A549 (cell line): ENCODE data around the gene S100A7A. TPM values are rescaled to one million over a fixed set of nuclear protein-coding genes. Genes with fewer than 3 reads are reported as not detected.

Experiments used
- ATAC-seq, 2 experiments: fragments of 200-7000 bp in 1 of 2; fragments of >200 bp in 1 of 2; cut with Nextera tagmentation in 1 of 2; cut with Tn5 transposase in 1 of 2; 3 replicates each; pipeline versions ENCODE4 v1.8.0 to v1.9.1; 2018 to 2020; ENCODE audit warnings: mild to moderate bottlenecking in 1 of 2, moderate library complexity in 1 of 2
- CTCF ChIA-PET: fragments of 300-600 bp; sonication (Branson Sonifier 250); formaldehyde crosslinking; extraction: SDS; loops from one replicate; lab custom pipeline; 2021; ENCODE audit warnings: antibody characterized with exemption, inconsistent platforms; lab: Yijun Ruan, JAX
- POLR2A ChIA-PET: fragments of 350-600 bp; formaldehyde crosslinking; extraction: SDS; loops from one replicate; lab custom pipeline; 2021; ENCODE audit warnings: antibody characterized with exemption, inconsistent platforms; lab: Yijun Ruan, JAX
- DNase-seq, 2 experiments: peaks; one replicate each; pipeline versions ENCODE4 v3.0.0 to v3.0.0-alpha.2; 2011 to 2016; ENCODE audit warnings: low read depth in 1 of 2, low spot score in 1 of 2
- FAIRE-seq: peaks from 2 replicates; lab custom pipeline; 2011; peaks lifted over from hg19 to GRCh38; lab: Jason Lieb, UNC
- H3K27ac ChIP-seq, 2 experiments: fragments of >200 bp; sonication (Bioruptor Twin); formaldehyde crosslinking; 3 replicates each; pipeline ENCODE4 v1.5.1; 2016 to 2017
- H3K4me1 ChIP-seq: fragments of >200 bp; sonication (Bioruptor Twin); formaldehyde crosslinking; 3 replicates; pipeline ENCODE4 v1.6.1; 2016
- H3K4me2 ChIP-seq: fragments of >200 bp; sonication (Bioruptor Twin); formaldehyde crosslinking; 3 replicates; pipeline ENCODE4 v1.6.1; 2016
- H3K4me3 ChIP-seq: fragments of >200 bp; sonication (Bioruptor Twin); formaldehyde crosslinking; 3 replicates; pipeline ENCODE4 v1.5.1; 2016
- H3K9me3 ChIP-seq: fragments of >200 bp; sonication (Bioruptor Twin); formaldehyde crosslinking; 3 replicates; pipeline ENCODE4 v1.6.1; 2016
- CBX2 ChIP-seq: fragments of 200-600 bp; sonication (generic); IDR thresholded peaks from 2 replicates; pipeline ENCODE4 v1.6.1; 2016; ENCODE audit warnings: low read depth, mild to moderate bottlenecking, borderline replicate concordance
- CHD2 ChIP-seq: fragments of 150-350 bp; IDR thresholded peaks from 2 replicates; pipeline ENCODE4 v1.6.1; 2014; ENCODE audit warnings: low read length; ENCODE audit not compliant: partially characterized antibody
- EHF ChIP-seq: fragments of 250-450 bp; sonication (Bioruptor Pico); IDR thresholded peaks from 2 replicates; pipeline ENCODE4 v1.5.0; 2020; ENCODE audit warnings: mild to moderate bottlenecking
- EHMT2 ChIP-seq: fragments of 200-600 bp; sonication (generic); IDR thresholded peaks from 2 replicates; pipeline ENCODE4 v1.6.1; 2016; ENCODE audit warnings: antibody characterized with exemption, low read depth, mild to moderate bottlenecking, moderate library complexity
- HOXA7 ChIP-seq: fragments of 250-450 bp; sonication (Bioruptor Pico); IDR thresholded peaks from 2 replicates; pipeline ENCODE4 v1.5.0; 2020; ENCODE audit warnings: mild to moderate bottlenecking, moderate library complexity
- JUN ChIP-seq, 2 experiments: fragments of >200 bp; sonication (Bioruptor Twin); formaldehyde crosslinking; IDR thresholded peaks; 2 replicates in 1 of 2; 3 replicates in 1 of 2; pipeline ENCODE4 v1.6.1; 2016 to 2017
- MAZ ChIP-seq: fragments of 150-350 bp; IDR thresholded peaks from 2 replicates; pipeline ENCODE4 v1.6.1; 2014; ENCODE audit warnings: antibody characterized with exemption, low read depth, low read length, borderline replicate concordance
- NFE2L2 ChIP-seq: fragments of 150-350 bp; conservative IDR thresholded peaks from 2 replicates; pipeline ENCODE4 v1.6.1; 2014; ENCODE audit warnings: low read length
- NR3C1 ChIP-seq: fragments of >200 bp; sonication (Bioruptor Twin); formaldehyde crosslinking; IDR thresholded peaks from 3 replicates; pipeline ENCODE4 v1.6.1; 2017
- POLR2A ChIP-seq: IDR thresholded peaks from 2 replicates; pipeline ENCODE4 v1.6.1; 2012; ENCODE audit warnings: mild to moderate bottlenecking, low read length
- SMC3 ChIP-seq: fragments of >200 bp; sonication (Bioruptor Twin); formaldehyde crosslinking; IDR thresholded peaks from 3 replicates; pipeline ENCODE4 v1.6.1; 2018; ENCODE audit warnings: inconsistent platforms
- TP53 ChIP-seq: fragments of 250-450 bp; sonication (Bioruptor Pico); IDR thresholded peaks from 2 replicates; pipeline ENCODE4 v1.5.0; 2021; ENCODE audit warnings: mild to moderate bottlenecking, moderate library complexity
- ZSCAN20 ChIP-seq: fragments of 250-450 bp; sonication (Bioruptor Pico); IDR thresholded peaks from 2 replicates; pipeline ENCODE4 v1.8.0; 2022; ENCODE audit warnings: mild to moderate bottlenecking, moderate library complexity
- WGBS: methylation state at CpG from one replicate; pipeline ENCODE4 v1.1.6; 2017; ENCODE audit errors: missing lambda C conversion rate; 5-methylcytosine and 5-hydroxymethylcytosine counted together
- polyA plus RNA-seq, 4 experiments: library from polyadenylated mRNA; depleted of rRNA in 3 of 4; stranded (reverse); fragments of >200 nt; fragmentation: RNase III in 1 of 4; extraction: RNeasy Plus Mini Kit Qiagen cat#74134 plus additional on column Dnase treatment in 1 of 4; gene quantifications; 2 replicates in 3 of 4; 3 replicates in 1 of 4; pipeline ENCODE4 v1.2.3, GENCODE V29; 2011 to 2017
- TF ChIP-seq, protein P1 (sequence below): fragments of 250-450 bp; sonication (Bioruptor Pico); IDR thresholded peaks from 2 replicates; pipeline ENCODE4 v1.5.0; 2021; ENCODE audit warnings: mild to moderate bottlenecking, moderate library complexity, borderline replicate concordance
- TF ChIP-seq, protein P2 (sequence below): fragments of 150-350 bp; IDR thresholded peaks from 2 replicates; pipeline ENCODE4 v1.6.1; 2014; ENCODE audit warnings: low read depth, mild to moderate bottlenecking, low read length
- TF ChIP-seq, protein P3 (sequence below): fragments of 200-600 bp; sonication (generic); IDR thresholded peaks from 2 replicates; pipeline ENCODE4 v1.6.1; 2016; ENCODE audit warnings: antibody characterized with exemption, mild to moderate bottlenecking, moderate library complexity
- TF ChIP-seq, protein P4 (sequence below): IDR thresholded peaks from 2 replicates; pipeline ENCODE4 v1.6.1; 2012
- TF ChIP-seq, protein P5 (sequence below): fragments of >200 bp; sonication (Bioruptor Twin); formaldehyde crosslinking; IDR thresholded peaks from 3 replicates; pipeline ENCODE4 v1.5.1; 2016
- TF ChIP-seq, protein P6 (sequence below): IDR thresholded peaks from 2 replicates; pipeline ENCODE4 v1.6.1; 2012; ENCODE audit warnings: low read depth, borderline replicate concordance

S100A7A gene
- polyA plus RNA-seq, 2 of the 4 experiments (the other 2 are of a cell fraction): not detected

DNA sequence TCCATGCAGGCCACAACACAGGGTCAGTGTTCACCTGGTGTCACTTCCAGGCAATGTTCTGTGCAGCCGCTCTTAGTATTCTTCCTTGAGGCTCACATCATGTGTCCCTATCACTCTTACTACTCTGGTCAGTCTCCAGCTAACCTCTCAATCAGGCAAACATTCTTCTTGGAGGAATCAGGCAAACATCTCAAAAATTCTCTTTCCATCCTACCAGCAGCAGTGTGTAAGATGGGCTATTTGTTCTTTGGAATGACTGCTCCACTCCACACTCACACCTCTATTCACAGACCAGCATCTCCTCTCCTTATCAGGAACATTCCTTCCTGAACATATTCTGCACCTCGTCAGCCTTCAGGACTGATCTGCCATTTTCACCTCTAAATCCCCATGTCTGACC is 4.0 kb downstream of the S100A7A start:
- no peak for FAIRE-seq
- Histone ChIP-seq H3K4me2 (no peak overlapping the region), H3K4me1 (no peaks in the 10 kb centered on the region), H3K9me3 (no peaks in the 10 kb centered on the region), H3K4me3 (no peak overlapping the region), H3K27ac (no peak overlapping the region)
- ChIA-PET POLR2A (no interaction called here), CTCF (interaction anchor here (0.7 to 1.3 kb wide), 3 partner anchors 48 to 75 kb away, joined by 3 to 4 read pairs (median 3); no protein-coding TSS in a partner anchor)
- no peak for DNase-seq
- TF ChIP-seq JUN (IDR thresholded peaks at IDR 0.05) (no peak), TP53 (CRISPR knock-in tag) (no peak), HOXA7 (CRISPR knock-in tag) (no peak), NR3C1 (no peak)
- TF ChIP-seq, protein P1, sequence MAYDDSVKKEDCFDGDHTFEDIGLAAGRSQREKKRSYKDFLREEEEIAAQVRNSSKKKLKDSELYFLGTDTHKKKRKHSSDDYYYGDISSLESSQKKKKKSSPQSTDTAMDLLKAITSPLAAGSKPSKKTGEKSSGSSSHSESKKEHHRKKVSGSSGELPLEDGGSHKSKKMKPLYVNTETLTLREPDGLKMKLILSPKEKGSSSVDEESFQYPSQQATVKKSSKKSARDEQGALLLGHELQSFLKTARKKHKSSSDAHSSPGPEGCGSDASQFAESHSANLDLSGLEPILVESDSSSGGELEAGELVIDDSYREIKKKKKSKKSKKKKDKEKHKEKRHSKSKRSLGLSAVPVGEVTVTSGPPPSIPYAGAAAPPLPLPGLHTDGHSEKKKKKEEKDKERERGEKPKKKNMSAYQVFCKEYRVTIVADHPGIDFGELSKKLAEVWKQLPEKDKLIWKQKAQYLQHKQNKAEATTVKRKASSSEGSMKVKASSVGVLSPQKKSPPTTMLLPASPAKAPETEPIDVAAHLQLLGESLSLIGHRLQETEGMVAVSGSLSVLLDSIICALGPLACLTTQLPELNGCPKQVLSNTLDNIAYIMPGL (CRISPR knock-in tag): no peak
- TF ChIP-seq, protein P2, sequence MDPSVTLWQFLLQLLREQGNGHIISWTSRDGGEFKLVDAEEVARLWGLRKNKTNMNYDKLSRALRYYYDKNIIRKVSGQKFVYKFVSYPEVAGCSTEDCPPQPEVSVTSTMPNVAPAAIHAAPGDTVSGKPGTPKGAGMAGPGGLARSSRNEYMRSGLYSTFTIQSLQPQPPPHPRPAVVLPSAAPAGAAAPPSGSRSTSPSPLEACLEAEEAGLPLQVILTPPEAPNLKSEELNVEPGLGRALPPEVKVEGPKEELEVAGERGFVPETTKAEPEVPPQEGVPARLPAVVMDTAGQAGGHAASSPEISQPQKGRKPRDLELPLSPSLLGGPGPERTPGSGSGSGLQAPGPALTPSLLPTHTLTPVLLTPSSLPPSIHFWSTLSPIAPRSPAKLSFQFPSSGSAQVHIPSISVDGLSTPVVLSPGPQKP: no peak
- no peak for ATAC-seq
- WGBS: 25% methylated on average over 2 of the region's 2 CpGs

DNA sequence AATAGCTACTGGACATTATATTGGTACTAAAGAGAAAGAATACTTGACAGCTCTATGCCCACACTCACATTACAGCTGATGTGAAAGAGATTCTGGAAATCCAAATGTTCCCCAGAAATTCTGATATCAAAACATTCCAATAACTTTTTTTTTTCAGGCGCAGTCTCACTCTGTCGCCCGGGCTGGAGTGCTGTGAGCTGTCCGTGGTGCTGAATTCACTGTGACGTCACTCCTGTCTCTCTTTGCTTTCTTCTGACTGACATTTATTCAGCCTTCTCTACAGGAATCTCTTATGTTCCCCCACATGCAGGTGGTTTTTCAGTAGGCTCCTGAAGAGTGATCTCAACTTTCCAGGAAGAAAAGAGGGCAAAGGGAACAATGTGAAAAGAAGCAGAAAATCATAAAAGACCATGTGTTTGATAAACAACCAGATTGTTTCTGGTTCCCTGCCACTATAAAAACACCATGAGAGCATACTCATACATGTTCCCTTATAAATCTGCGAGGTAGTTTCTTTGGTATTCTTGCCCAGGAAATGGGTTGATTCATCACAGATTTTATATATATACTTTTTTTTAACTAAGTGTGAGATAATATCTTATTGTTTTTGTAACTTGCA is 6.2 kb downstream of the S100A7A start:
- POLR2A ChIA-PET: no interaction called here
- ATAC-seq (peak; percentile 67 to 75; a peak in 5 of 6 replicates), FAIRE-seq (no peak), DNase-seq (peak; percentile 45 to 48)
- TF ChIP-seq CBX2 (no peak), ZSCAN20 (CRISPR knock-in tag) (no peak), EHMT2 (peak; percentile 89), NFE2L2 (no peak), MAZ (no peak), CHD2 (no peak), EHF (no peak), POLR2A (no peak), SMC3 (no peak)
- TF ChIP-seq, protein P3, sequence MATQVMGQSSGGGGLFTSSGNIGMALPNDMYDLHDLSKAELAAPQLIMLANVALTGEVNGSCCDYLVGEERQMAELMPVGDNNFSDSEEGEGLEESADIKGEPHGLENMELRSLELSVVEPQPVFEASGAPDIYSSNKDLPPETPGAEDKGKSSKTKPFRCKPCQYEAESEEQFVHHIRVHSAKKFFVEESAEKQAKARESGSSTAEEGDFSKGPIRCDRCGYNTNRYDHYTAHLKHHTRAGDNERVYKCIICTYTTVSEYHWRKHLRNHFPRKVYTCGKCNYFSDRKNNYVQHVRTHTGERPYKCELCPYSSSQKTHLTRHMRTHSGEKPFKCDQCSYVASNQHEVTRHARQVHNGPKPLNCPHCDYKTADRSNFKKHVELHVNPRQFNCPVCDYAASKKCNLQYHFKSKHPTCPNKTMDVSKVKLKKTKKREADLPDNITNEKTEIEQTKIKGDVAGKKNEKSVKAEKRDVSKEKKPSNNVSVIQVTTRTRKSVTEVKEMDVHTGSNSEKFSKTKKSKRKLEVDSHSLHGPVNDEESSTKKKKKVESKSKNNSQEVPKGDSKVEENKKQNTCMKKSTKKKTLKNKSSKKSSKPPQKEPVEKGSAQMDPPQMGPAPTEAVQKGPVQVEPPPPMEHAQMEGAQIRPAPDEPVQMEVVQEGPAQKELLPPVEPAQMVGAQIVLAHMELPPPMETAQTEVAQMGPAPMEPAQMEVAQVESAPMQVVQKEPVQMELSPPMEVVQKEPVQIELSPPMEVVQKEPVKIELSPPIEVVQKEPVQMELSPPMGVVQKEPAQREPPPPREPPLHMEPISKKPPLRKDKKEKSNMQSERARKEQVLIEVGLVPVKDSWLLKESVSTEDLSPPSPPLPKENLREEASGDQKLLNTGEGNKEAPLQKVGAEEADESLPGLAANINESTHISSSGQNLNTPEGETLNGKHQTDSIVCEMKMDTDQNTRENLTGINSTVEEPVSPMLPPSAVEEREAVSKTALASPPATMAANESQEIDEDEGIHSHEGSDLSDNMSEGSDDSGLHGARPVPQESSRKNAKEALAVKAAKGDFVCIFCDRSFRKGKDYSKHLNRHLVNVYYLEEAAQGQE: peak; percentile 98
- TF ChIP-seq, protein P4, sequence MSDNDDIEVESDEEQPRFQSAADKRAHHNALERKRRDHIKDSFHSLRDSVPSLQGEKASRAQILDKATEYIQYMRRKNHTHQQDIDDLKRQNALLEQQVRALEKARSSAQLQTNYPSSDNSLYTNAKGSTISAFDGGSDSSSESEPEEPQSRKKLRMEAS: no peak
- TF ChIP-seq, protein P5, sequence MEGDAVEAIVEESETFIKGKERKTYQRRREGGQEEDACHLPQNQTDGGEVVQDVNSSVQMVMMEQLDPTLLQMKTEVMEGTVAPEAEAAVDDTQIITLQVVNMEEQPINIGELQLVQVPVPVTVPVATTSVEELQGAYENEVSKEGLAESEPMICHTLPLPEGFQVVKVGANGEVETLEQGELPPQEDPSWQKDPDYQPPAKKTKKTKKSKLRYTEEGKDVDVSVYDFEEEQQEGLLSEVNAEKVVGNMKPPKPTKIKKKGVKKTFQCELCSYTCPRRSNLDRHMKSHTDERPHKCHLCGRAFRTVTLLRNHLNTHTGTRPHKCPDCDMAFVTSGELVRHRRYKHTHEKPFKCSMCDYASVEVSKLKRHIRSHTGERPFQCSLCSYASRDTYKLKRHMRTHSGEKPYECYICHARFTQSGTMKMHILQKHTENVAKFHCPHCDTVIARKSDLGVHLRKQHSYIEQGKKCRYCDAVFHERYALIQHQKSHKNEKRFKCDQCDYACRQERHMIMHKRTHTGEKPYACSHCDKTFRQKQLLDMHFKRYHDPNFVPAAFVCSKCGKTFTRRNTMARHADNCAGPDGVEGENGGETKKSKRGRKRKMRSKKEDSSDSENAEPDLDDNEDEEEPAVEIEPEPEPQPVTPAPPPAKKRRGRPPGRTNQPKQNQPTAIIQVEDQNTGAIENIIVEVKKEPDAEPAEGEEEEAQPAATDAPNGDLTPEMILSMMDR: no peak
- TF ChIP-seq, protein P6, sequence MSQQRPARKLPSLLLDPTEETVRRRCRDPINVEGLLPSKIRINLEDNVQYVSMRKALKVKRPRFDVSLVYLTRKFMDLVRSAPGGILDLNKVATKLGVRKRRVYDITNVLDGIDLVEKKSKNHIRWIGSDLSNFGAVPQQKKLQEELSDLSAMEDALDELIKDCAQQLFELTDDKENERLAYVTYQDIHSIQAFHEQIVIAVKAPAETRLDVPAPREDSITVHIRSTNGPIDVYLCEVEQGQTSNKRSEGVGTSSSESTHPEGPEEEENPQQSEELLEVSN: no peak
- Histone ChIP-seq H3K4me3 (no peak overlapping the region), H3K4me2 (no peak overlapping the region), H3K27ac (no peak overlapping the region), H3K4me1 (no peaks in the 10 kb centered on the region), H3K9me3 (no peaks in the 10 kb centered on the region)
- WGBS: 0% methylated on average over 6 of the region's 6 CpGs
- CTCF ChIA-PET: interaction anchor here (0.6 to 3.3 kb wide), 5 partner anchors 25 to 441 kb away, joined by 3 to 12 read pairs (median 3); no protein-coding TSS in a partner anchor
